HCT116 (cell line): Measurements from ENCODE around the gene MYBPC3. TPM values are rescaled to one million over a fixed set of nuclear protein-coding genes. Genes with fewer than 3 reads are reported as not detected.
A peak's percentile ranks its signal among the peaks of the same experiment; 100 is the strongest.

Source experiments
- ATAC-seq: fragments of 200-7000 bp; cut with Tn5 transposase; 2 replicates; pipeline ENCODE4 v1.9.1; 2020; ENCODE audit warnings: mild to moderate bottlenecking, moderate library complexity
- BruUV-seq: library from RNA; stranded (reverse); fragments of 400-500 nt; replicated peaks from 2 replicates; lab custom pipeline; 2021; lab: Mats Ljungman, UMichigan
- CTCF ChIA-PET: fragments of 300-600 bp; sonication (Branson Sonifier 250); formaldehyde crosslinking; loops from one replicate; lab custom pipeline; 2021; ENCODE audit warnings: antibody characterized with exemption; lab: Charles Lee
- POLR2A ChIA-PET: fragments of 300-600, 350-600 bp; sonication (Branson Sonifier 250); formaldehyde crosslinking; loops from one replicate; lab custom pipeline; 2021; ENCODE audit warnings: antibody characterized with exemption; lab: Charles Lee
- RAD21 ChIA-PET, 2 experiments: fragments of 300-600 bp; sonication (Branson Sonifier 250); formaldehyde crosslinking; loops; one replicate each; lab custom pipeline; 2023; ENCODE audit warnings: low total read pairs in 2 of 2; ENCODE audit not compliant: uncharacterized antibody in 2 of 2, unreplicated experiment in 2 of 2, low non-redundant PET in 1 of 2; lab: Charles Lee
- DNase-seq: peaks from one replicate; pipeline ENCODE4 v3.0.0-alpha.2; 2010; ENCODE audit warnings: low read depth, low spot score
- H2AFZ ChIP-seq: fragments of 200-600 bp; shearing (Covaris generic), sonication (generic); 2 replicates; pipeline ENCODE4 v1.6.1; 2017; ENCODE audit warnings: low read depth, mixed run types, mixed read lengths, antibody characterized with exemption, low read length; ENCODE audit not compliant: poor library complexity, severe bottlenecking
- H3K27ac ChIP-seq: 2 replicates; pipeline ENCODE4 v1.5.1; 2012; ENCODE audit warnings: low read depth, low read length
- H3K27me3 ChIP-seq: fragments of 200-600 bp; sonication (generic); 2 replicates; pipeline ENCODE4 v1.6.1; 2016; ENCODE audit warnings: mixed run types, low read length, mixed read lengths; ENCODE audit not compliant: insufficient read depth
- H3K36me3 ChIP-seq, 2 experiments: fragments of 200-500 bp in 1 of 2; fragments of 200-600 bp in 1 of 2; sonication (Bioruptor generic) in 1 of 2; sonication (generic) in 1 of 2; 2 replicates each; pipeline versions ENCODE4 v1.5.1 to v1.6.1; 2014 to 2016; ENCODE audit warnings: low read length in 2 of 2, inconsistent platforms in 1 of 2, mixed read lengths in 1 of 2, mixed run types in 1 of 2; ENCODE audit not compliant: insufficient read depth in 2 of 2, control insufficient read depth in 1 of 2
- H3K4me1 ChIP-seq, 2 experiments: fragments of 200-600 bp in 1 of 2; sonication (generic) in 1 of 2; 2 replicates each; pipeline versions ENCODE4 v1.5.1 to v1.6.1; 2012 to 2017; ENCODE audit warnings: low read length in 2 of 2, inconsistent platforms in 1 of 2, mild to moderate bottlenecking in 1 of 2, mixed read lengths in 1 of 2, mixed run types in 1 of 2, moderate library complexity in 1 of 2; ENCODE audit not compliant: insufficient read depth in 2 of 2, control insufficient read depth in 1 of 2
- H3K4me2 ChIP-seq: fragments of 200-600 bp; sonication (generic); 2 replicates; pipeline ENCODE4 v1.6.1; 2017; ENCODE audit warnings: mixed run types, low read length, mixed read lengths
- H3K4me3 ChIP-seq, 2 experiments: fragments of 200-600 bp in 1 of 2; sonication (generic) in 1 of 2; replicated peaks in 1 of 2; 2 replicates each; pipeline ENCODE4 v1.5.1; 2011 to 2016; ENCODE audit warnings: low read length in 2 of 2, control low read depth in 1 of 2, low read depth in 1 of 2, mild to moderate bottlenecking in 1 of 2, mixed read lengths in 1 of 2, mixed run types in 1 of 2
- H3K79me2 ChIP-seq: fragments of 200-600 bp; sonication (generic); 2 replicates; pipeline ENCODE4 v1.6.1; 2017; ENCODE audit warnings: mild to moderate bottlenecking, mixed run types, low read length, moderate library complexity, mixed read lengths; ENCODE audit not compliant: insufficient read depth
- H3K9ac ChIP-seq: fragments of 200-600 bp; sonication (generic); 2 replicates; pipeline ENCODE4 v1.6.1; 2016; ENCODE audit warnings: low read length, mixed read lengths
- H3K9me2 ChIP-seq: fragments of 200-600 bp; sonication (generic), shearing (Covaris generic); 2 replicates; pipeline ENCODE4 v1.6.1; 2017; ENCODE audit warnings: mixed run types, mild to moderate bottlenecking, moderate library complexity; ENCODE audit not compliant: insufficient read depth
- H3K9me3 ChIP-seq, 2 experiments: fragments of 200-500 bp in 1 of 2; fragments of 200-600 bp in 1 of 2; sonication (Bioruptor generic) in 1 of 2; sonication (generic) in 1 of 2; 2 replicates each; pipeline ENCODE4 v1.6.1; 2014 to 2017; ENCODE audit warnings: low read length in 2 of 2, mixed read lengths in 2 of 2, inconsistent platforms in 1 of 2, low read depth in 1 of 2, mild to moderate bottlenecking in 1 of 2, mixed run types in 1 of 2, moderate library complexity in 1 of 2; ENCODE audit not compliant: control insufficient read depth in 1 of 2, insufficient read depth in 1 of 2
- H4K20me1 ChIP-seq: fragments of 200-600 bp; sonication (generic), shearing (Covaris generic); 2 replicates; pipeline ENCODE4 v1.6.1; 2017; ENCODE audit warnings: mixed run types, mild to moderate bottlenecking, moderate library complexity; ENCODE audit not compliant: insufficient read depth
- CTCF ChIP-seq, 3 experiments: fragments of 200-600 bp in 1 of 3; sonication (generic) in 1 of 3; IDR thresholded peaks in 2 of 3; conservative IDR thresholded peaks in 1 of 3; 2 replicates each; pipeline ENCODE4 v1.5.1; 2012 to 2017; ENCODE audit warnings: low read depth in 2 of 3, low read length in 2 of 3, antibody characterized with exemption in 1 of 3, borderline replicate concordance in 1 of 3, control low read depth in 1 of 3, mild to moderate bottlenecking in 1 of 3, mixed read lengths in 1 of 3, mixed run types in 1 of 3, moderate library complexity in 1 of 3; ENCODE audit not compliant: insufficient read depth in 1 of 3
- ELF1 ChIP-seq: IDR thresholded peaks from 2 replicates; pipeline ENCODE4 v1.6.1; 2012; ENCODE audit warnings: low read depth, borderline replicate concordance
- FOSL1 ChIP-seq: IDR thresholded peaks from 2 replicates; pipeline ENCODE4 v1.6.1; 2012; ENCODE audit warnings: low read depth
- POLR2AphosphoS5 ChIP-seq: IDR thresholded peaks from 2 replicates; pipeline ENCODE4 v1.6.1; 2011; ENCODE audit warnings: mild to moderate bottlenecking, low read depth, low read length, moderate library complexity
- RAD21 ChIP-seq: IDR thresholded peaks from 2 replicates; pipeline ENCODE4 v1.6.1; 2012; ENCODE audit warnings: low read depth, mild to moderate bottlenecking
- ZFX ChIP-seq: fragments of 450-650 bp; IDR thresholded peaks from 2 replicates; pipeline ENCODE4 v1.6.1; 2017
- intact Hi-C: fragments of 100-400 bp; cut with micrococcal nuclease; formaldehyde crosslinking; loops from 2 replicates; pipeline ENCODE4 v1.10.0; 2022
- total RNA-seq: library from RNA; stranded (reverse); gene quantifications from one replicate; pipeline ENCODE4 v1.2.1, GENCODE V29; 2021; ENCODE audit not compliant: unreplicated experiment

MYBPC3 gene
- total RNA-seq, 1 experiment from 2014 or later, result 0.25 TPM

- H2AFZ ChIP-seq, result no peak overlapping the region
- DNase-seq, result no peak
- no peak overlapping the region for H3K4me3 ChIP-seq
- intact Hi-C loops, result loop anchor here (1.0 to 5.0 kb wide), 4 partner anchors 34 to 478 kb away; partner anchors contain the start of gene SLC39A13
- ChIA-PET RAD21 (no interaction called here), CTCF (interaction anchor here (0.6 to 1.3 kb wide), 16 partner anchors 10 to 480 kb away, joined by 3 to 9 read pairs (median 5); partner anchors contain the start of gene PSMC3), POLR2A (interaction anchor here (1.2 kb wide), 1 partner anchor 33 kb away, joined by 5 read pairs; the partner anchor contains the start of gene SLC39A13)
- H3K27me3 ChIP-seq, result no peaks in the 10 kb centered on the region
- H3K4me1 ChIP-seq, result peaks cover 11 to 29% of the 10 kb centered on the region in 2 experiments; a peak in 3 of 4 replicates
- ATAC-seq, result no peak
- no TSS peak for BruUV-seq
- H3K36me3 ChIP-seq, result no peaks in the 10 kb centered on the region
- no peaks in the 10 kb centered on the region for H4K20me1 ChIP-seq
- H3K9me3 ChIP-seq, result no peaks in the 10 kb centered on the region
- H3K4me2 ChIP-seq, result peak overlapping the region; percentile 41
- H3K9me2 ChIP-seq, result no peaks in the 10 kb centered on the region
- TF ChIP-seq RAD21, result no peak
- TF ChIP-seq ZFX, result no peak
- no peak for TF ChIP-seq ELF1
- TF ChIP-seq FOSL1, result no peak
- H3K79me2 ChIP-seq, result no peaks in the 10 kb centered on the region
- H3K9ac ChIP-seq, result no peak overlapping the region
- peak overlapping the region; percentile 31; the same call in 1 of the 2 replicates for H3K27ac ChIP-seq
Measured at GRCh38 chr11:47374720-47375019, 22.2 kb upstream of the MYBPC3 start.

DNA sequence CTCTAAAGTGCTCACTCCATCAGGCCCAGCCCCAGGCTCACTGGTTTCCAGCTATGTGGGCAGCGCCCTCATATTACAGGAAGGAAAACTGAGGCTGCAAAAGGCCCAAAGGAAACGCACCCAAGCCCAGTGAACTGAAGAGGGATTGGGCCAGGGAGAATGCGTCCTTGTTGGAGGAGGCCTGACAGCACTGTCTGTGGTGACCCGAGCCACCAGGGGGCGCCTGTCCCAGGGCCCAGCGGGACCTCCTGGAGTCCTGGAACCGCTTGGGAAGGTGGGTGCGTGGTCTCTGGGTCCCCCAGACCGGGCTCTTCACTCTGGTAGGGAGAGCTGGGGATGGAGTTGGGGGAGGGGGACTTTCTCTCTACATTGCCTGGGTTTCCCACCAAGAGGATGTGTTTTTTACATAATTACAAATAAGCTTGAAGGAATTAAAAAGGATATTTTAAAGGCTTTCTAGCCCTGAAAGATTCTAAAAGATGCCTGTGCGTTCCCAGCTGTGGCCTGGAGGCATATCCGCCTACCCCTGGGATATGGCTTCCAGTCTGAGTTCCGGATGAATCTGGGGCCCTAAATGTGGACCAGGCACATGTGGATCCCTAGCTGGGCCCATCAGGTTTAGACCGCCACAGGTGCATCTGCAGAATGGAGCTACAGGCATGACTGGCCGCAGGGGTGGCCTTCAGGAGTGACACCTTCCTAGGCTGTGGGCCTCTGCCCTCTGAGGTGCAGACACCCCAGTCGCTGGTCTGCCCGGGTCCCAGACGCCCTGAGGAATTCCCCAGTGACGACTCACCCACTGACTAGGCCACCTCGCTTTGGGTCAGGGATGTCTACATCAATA, 21.6 kb upstream of the MYBPC3 start:
- Histone ChIP-seq H3K27ac (peak overlapping the region; percentile 31; the same call in 1 of the 2 replicates), H3K9me2 (no peaks in the 10 kb centered on the region), H4K20me1 (no peaks in the 10 kb centered on the region), H3K79me2 (no peaks in the 10 kb centered on the region), H3K9ac (no peak overlapping the region), H2AFZ (peak overlapping the region; percentile 91), H3K4me2 (peak overlapping the region; percentile 41), H3K9me3 (no peaks in the 10 kb centered on the region), H3K36me3 (no peaks in the 10 kb centered on the region), H3K27me3 (no peaks in the 10 kb centered on the region), H3K4me1 (peaks cover 11 to 29% of the 10 kb centered on the region in 2 experiments; a peak in 3 of 4 replicates), H3K4me3 (no peak overlapping the region)
- no peak for TF ChIP-seq POLR2AphosphoS5
- TF ChIP-seq CTCF (IDR thresholded peaks at IDR 0.05 in 2 of 3, conservative IDR thresholded peaks at IDR 0.05 in 1 of 3; ENCODE audit: borderline replicate concordance in 1 of 3, insufficient read depth in 1 of 3, low read depth in 2 of 3, low read length in 2 of 3), result peak; percentile 88 to 99 (median 97)
- TF ChIP-seq ZFX, result 0 out of 2 replicates have a peak, but pooled peaks have one; percentile 23
- TF ChIP-seq RAD21, result peak; percentile 81
- ATAC-seq (peak; percentile 94), DNase-seq (peak; percentile 60)
- CTCF ChIA-PET, result interaction anchor here (0.6 to 1.3 kb wide), 16 partner anchors 9 to 481 kb away, joined by 3 to 9 read pairs (median 5); partner anchors contain the start of gene PSMC3
- intact Hi-C loops, result loop anchor here (1.0 to 5.0 kb wide), 4 partner anchors 34 to 478 kb away; partner anchors contain the start of gene SLC39A13
- RAD21 ChIA-PET, result no interaction called here
- POLR2A ChIA-PET, result interaction anchor here (1.2 kb wide), 1 partner anchor 34 kb away, joined by 5 read pairs; the partner anchor contains the start of gene SLC39A13
- BruUV-seq, result no TSS peak
